HepG2 (cell line): ENCODE measurements around the gene CYCS. TPM values are rescaled to one million over a fixed set of nuclear protein-coding genes. Genes with fewer than 3 reads are reported as not detected.

Source experiments
- ATAC-seq: fragments of 200-7000 bp; cut with Tn5 transposase; 3 replicates; pipeline ENCODE4 v1.9.1; 2020; ENCODE audit warnings: mild to moderate bottlenecking, moderate library complexity
- BruUV-seq: library from RNA; stranded (reverse); fragments of 400-500 nt; replicated peaks from 2 replicates; lab custom pipeline; 2021; lab: Mats Ljungman, UMichigan
- CTCF ChIA-PET: fragments of 300-600 bp; formaldehyde crosslinking; extraction: SDS; loops from one replicate; lab custom pipeline; 2021; ENCODE audit warnings: low total read pairs, inconsistent platforms, low intra/inter-chr PET ratio; lab: Yijun Ruan, JAX
- POLR2A ChIA-PET: fragments of 350-600 bp; sonication (Branson Sonifier 250); formaldehyde crosslinking; loops from one replicate; lab custom pipeline; 2020; ENCODE audit warnings: antibody characterized with exemption, inconsistent platforms; lab: Yijun Ruan, JAX
- DNase-seq: peaks from one replicate; pipeline ENCODE4 v3.0.0-alpha.2; 2015; ENCODE audit warnings: low spot score
- FAIRE-seq: peaks from 3 replicates; lab custom pipeline; 2011; peaks lifted over from hg19 to GRCh38; lab: Jason Lieb, UNC
- H2AFZ ChIP-seq: one replicate; pipeline ENCODE4 v1.6.1; 2011; ENCODE audit warnings: low read length, inconsistent platforms
- H3K27ac ChIP-seq: fragments of 300-600 bp; 3 replicates; pipeline ENCODE4 v1.8.0; 2011; ENCODE audit warnings: mixed run types, mild to moderate bottlenecking, mixed read lengths, low read length, inconsistent platforms; ENCODE audit not compliant: insufficient read depth; ENCODE audit errors: extremely low read length
- H3K27me3 ChIP-seq, 2 experiments: fragments of 200-600 bp in 1 of 2; 2 replicates in 1 of 2; 3 replicates in 1 of 2; pipeline versions ENCODE4 v1.6.0 to v1.8.0; 2011; ENCODE audit warnings: low read length in 2 of 2, mild to moderate bottlenecking in 2 of 2, moderate library complexity in 2 of 2, inconsistent platforms in 1 of 2; ENCODE audit not compliant: insufficient read depth in 2 of 2, control insufficient read depth in 1 of 2
- H3K36me3 ChIP-seq, 2 experiments: fragments of 200-600 bp in 1 of 2; replicated peaks in 1 of 2; 2 replicates in 1 of 2; 3 replicates in 1 of 2; pipeline versions ENCODE4 v1.5.1 to v1.8.0; 2011; ENCODE audit warnings: low read length in 2 of 2, inconsistent platforms in 1 of 2; ENCODE audit not compliant: insufficient read depth in 2 of 2, control insufficient read depth in 1 of 2
- H3K4me1 ChIP-seq: 2 replicates; pipeline ENCODE4 v1.5.1; 2012; ENCODE audit warnings: low read length, inconsistent platforms; ENCODE audit not compliant: insufficient read depth
- H3K4me2 ChIP-seq: 2 replicates; pipeline ENCODE4 v1.6.0; 2011; ENCODE audit warnings: low read depth, low read length, inconsistent platforms
- H3K4me3 ChIP-seq, 3 experiments: fragments of 200-600 bp in 1 of 3; sonication (generic), shearing (Covaris generic) in 1 of 3; replicated peaks in 1 of 3; 2 replicates each; pipeline ENCODE4 v1.5.1; 2011 to 2016; ENCODE audit warnings: low read length in 3 of 3, inconsistent platforms in 2 of 3, low read depth in 2 of 3, mild to moderate bottlenecking in 2 of 3, control low read depth in 1 of 3, mixed read lengths in 1 of 3; ENCODE audit not compliant: insufficient read depth in 1 of 3
- H3K79me2 ChIP-seq: one replicate; pipeline ENCODE4 v1.6.1; 2011; ENCODE audit warnings: low read length, inconsistent platforms; ENCODE audit not compliant: insufficient read depth
- H3K9ac ChIP-seq: 2 replicates; pipeline ENCODE4 v1.6.0; 2011; ENCODE audit warnings: mild to moderate bottlenecking, low read depth, low read length, inconsistent platforms; ENCODE audit not compliant: insufficient read depth
- H3K9me3 ChIP-seq: 2 replicates; pipeline ENCODE4 v1.5.1; 2012; ENCODE audit warnings: mild to moderate bottlenecking, low read length
- H4K20me1 ChIP-seq: 2 replicates; pipeline ENCODE4 v1.6.0; 2011; ENCODE audit warnings: inconsistent platforms, mild to moderate bottlenecking, low read length, moderate library complexity; ENCODE audit not compliant: insufficient read depth
- AHR ChIP-seq: IDR thresholded peaks from 2 replicates; pipeline ENCODE4 v1.6.1; 2018; ENCODE audit warnings: missing genetic modification reagents, missing compliant biosample characterization
- ATF1 ChIP-seq: IDR thresholded peaks from 2 replicates; pipeline ENCODE4 v1.6.1; 2016; ENCODE audit warnings: mild to moderate bottlenecking, control low read depth
- CERS6 ChIP-seq: sonication (generic); formaldehyde crosslinking; IDR thresholded peaks from 2 replicates; pipeline ENCODE4 v1.5.0; 2020; ENCODE audit warnings: missing genetic modification reagents
- DR1 ChIP-seq: sonication (generic); formaldehyde crosslinking; IDR thresholded peaks from 2 replicates; pipeline ENCODE4 v1.8.0; 2021; ENCODE audit warnings: mild to moderate bottlenecking, missing genetic modification reagents, inconsistent platforms
- ERF ChIP-seq: IDR thresholded peaks from 2 replicates; pipeline ENCODE4 v1.6.1; 2018; ENCODE audit warnings: missing biosample characterization, missing genetic modification reagents
- GMEB1 ChIP-seq: sonication (generic); formaldehyde crosslinking; IDR thresholded peaks from 2 replicates; pipeline ENCODE4 v1.5.1; 2020; ENCODE audit warnings: missing genetic modification reagents, mild to moderate bottlenecking, borderline replicate concordance
- HMG20B ChIP-seq: conservative IDR thresholded peaks from 2 replicates; pipeline ENCODE4 v1.6.1; 2016; ENCODE audit warnings: missing genetic modification reagents, missing compliant biosample characterization
- HOXA5 ChIP-seq: sonication (generic); formaldehyde crosslinking; IDR thresholded peaks from 2 replicates; pipeline ENCODE4 v1.4.0; 2020; ENCODE audit warnings: missing genetic modification reagents
- NFKB2 ChIP-seq: sonication (generic); formaldehyde crosslinking; IDR thresholded peaks from 2 replicates; pipeline ENCODE4 v1.4.0; 2020; ENCODE audit warnings: missing genetic modification reagents, borderline replicate concordance
- TFDP1 ChIP-seq: IDR thresholded peaks from 2 replicates; pipeline ENCODE4 v1.6.1; 2016; ENCODE audit warnings: missing compliant biosample characterization, missing genetic modification reagents, borderline replicate concordance
- ZFP36 ChIP-seq: fragments of 150-350 bp; IDR thresholded peaks from 2 replicates; pipeline ENCODE4 v1.6.1; 2018; ENCODE audit warnings: borderline replicate concordance, low read length, low read depth; ENCODE audit not compliant: partially characterized antibody
- ZNF639 ChIP-seq: conservative IDR thresholded peaks from 2 replicates; pipeline ENCODE4 v1.6.1; 2018; ENCODE audit warnings: missing genetic modification reagents
- ZNF724P ChIP-seq: sonication (generic); formaldehyde crosslinking; IDR thresholded peaks from 2 replicates; pipeline ENCODE4 v1.8.0; 2022; ENCODE audit warnings: missing genetic modification reagents, borderline replicate concordance
- WGBS: methylation state at CpG from one replicate; pipeline ENCODE4 v1.1.6; 2017; ENCODE audit warnings: low lambda C conversion rate; 5-methylcytosine and 5-hydroxymethylcytosine counted together
- in situ Hi-C: cut with HindIII; loops from 2 replicates; pipeline ENCODE4 v1.10.0; 2017; ENCODE audit warnings: low pct_unique_long_range_greater_than_20kb; ENCODE audit not compliant: extremely low pct_ligation_motif_present
- intact Hi-C: fragments of 100-400 bp; cut with micrococcal nuclease; formaldehyde crosslinking; loops from one replicate; pipeline ENCODE4 v1.10.0; 2022; ENCODE audit not compliant: unreplicated experiment
- polyA plus RNA-seq, 8 experiments: library from polyadenylated mRNA; depleted of rRNA in 3 of 8; stranded (reverse) in 7 of 8; unstranded in 1 of 8; fragments of >200 nt; fragmentation: Illumina TruSeq in 4 of 8; extraction: Trizol in 4 of 8; gene quantifications; 2 replicates each; pipeline versions ENCODE4 v1.2.1 to v1.2.3, GENCODE V29; 2011 to 2016; ENCODE audit warnings: low read depth in 4 of 8, missing spikeins in 1 of 8, mixed read lengths in 1 of 8; ENCODE audit not compliant: insufficient read depth in 1 of 8
- total RNA-seq, 5 experiments: library from RNA; depleted of rRNA; stranded (reverse); fragments of >200 nt; fragmentation: Illumina TruSeq; extraction: Trizol; gene quantifications; 2 replicates each; pipeline ENCODE4 v1.2.3, GENCODE V29; 2016; ENCODE audit warnings: low read depth in 1 of 5

Gene CYCS
- total and polyA plus RNA-seq, 2 of the 13 experiments (the other 11 are each of a cell fraction or from before 2014, with no cell fraction given) = 35.9 to 202 TPM

GRCh38 chr7:25139536-25139935 lies 14.5 kb upstream of the CYCS start (continued):
- TF ChIP-seq DR1 (CRISPR knock-in tag) (no peak), CERS6 (no peak), GMEB1 (no peak), ERF (CRISPR knock-in tag) (no peak), HOXA5 (CRISPR knock-in tag) (no peak), ATF1 (CRISPR knock-in tag) (no peak), ZFP36 (no peak)

- ChIA-PET CTCF (no interaction called here), POLR2A (interaction anchor here (1.3 kb wide), 1 partner anchor 9 kb away, joined by 6 read pairs; the partner anchor contains the start of gene CYCS)
- WGBS = 96% methylated on average over 1 of the region's 1 CpG
- FAIRE-seq = no peak
- no TSS peak for BruUV-seq
- Histone ChIP-seq H3K4me2 (no peak overlapping the region), H3K36me3 (no peaks in the 10 kb centered on the region), H4K20me1 (no peaks in the 10 kb centered on the region), H3K79me2 (no peaks in the 10 kb centered on the region), H3K4me1 (peaks cover 28% of the 10 kb centered on the region), H3K27me3 (no peaks in the 10 kb centered on the region), H2AFZ (no peak overlapping the region), H3K27ac (no peak overlapping the region), H3K9me3 (no peaks in the 10 kb centered on the region), H3K9ac (no peak overlapping the region), H3K4me3 (no peak overlapping the region)
- DNase-seq = no peak
- intact Hi-C loops (no loop called here), in situ Hi-C loops (no loop called here)
- no peak for ATAC-seq
- TF ChIP-seq AHR (CRISPR knock-in tag) = no peak
- no peak for TF ChIP-seq NFKB2 (CRISPR knock-in tag)
- TF ChIP-seq ZNF724P = no peak
- TF ChIP-seq ZNF639 (CRISPR knock-in tag) = no peak
- TF ChIP-seq TFDP1 (CRISPR knock-in tag) = no peak
- no peak for TF ChIP-seq HMG20B (CRISPR knock-in tag)
These were observed 9.4 kb upstream of the CYCS start for GRCh38 chr7:25134358-25135010.
